Measurements from ENCODE around the gene TAF1B.

TAF1B gene

GRCh38 chr2:9961013-9961412 lies 117.7 kb downstream of the TAF1B start:
- no peak overlapping the region for H3K4me3 Mint-ChIP-seq
- DNase-seq = no peak

GRCh38 chr2:9964334-9964980 lies 121.2 kb downstream of the TAF1B start:
- H3K27ac Mint-ChIP-seq = no peak overlapping the region
- no peaks in the 10 kb centered on the region for H3K36me3 Mint-ChIP-seq (ENCODE audit: low read depth)

More at GRCh38 chr2:9961013-9961412, 117.7 kb downstream of the TAF1B start:
- Mint-ChIP-seq H3K36me3 (ENCODE audit: low read depth) (no peaks in the 10 kb centered on the region), H3K27me3 (peaks cover 8% of the 10 kb centered on the region), H3K4me1 (ENCODE audit: low read depth) (peaks cover 13% of the 10 kb centered on the region), H3K27ac (no peak overlapping the region), H3K9me3 (no peaks in the 10 kb centered on the region)

GRCh38 chr2:9965119-9965822 lies 122.0 kb downstream of the TAF1B start:
- Mint-ChIP-seq H3K9me3 (no peaks in the 10 kb centered on the region), H3K36me3 (ENCODE audit: low read depth) (no peaks in the 10 kb centered on the region), H3K27ac (no peak overlapping the region), H3K4me1 (ENCODE audit: low read depth) (peaks cover 15% of the 10 kb centered on the region), H3K4me3 (no peak overlapping the region), H3K27me3 (no peaks in the 10 kb centered on the region)
- DNase-seq = no peak

More at GRCh38 chr2:9964334-9964980, 121.2 kb downstream of the TAF1B start:
- H3K27me3 Mint-ChIP-seq = no peaks in the 10 kb centered on the region
- no peak for DNase-seq
- H3K9me3 Mint-ChIP-seq = no peaks in the 10 kb centered on the region
- H3K4me1 Mint-ChIP-seq (ENCODE audit: low read depth) = peaks cover 15% of the 10 kb centered on the region
- H3K4me3 Mint-ChIP-seq = no peak overlapping the region

- Mint-ChIP-seq H3K4me3 (no peak overlapping the region), H3K9me3 (no peaks in the 10 kb centered on the region), H3K36me3 (ENCODE audit: low read depth) (no peaks in the 10 kb centered on the region), H3K4me1 (ENCODE audit: low read depth) (peaks cover 15% of the 10 kb centered on the region), H3K27ac (no peak overlapping the region), H3K27me3 (no peaks in the 10 kb centered on the region)
- DNase-seq = no peak
These were observed 123.3 kb downstream of the TAF1B start for GRCh38 chr2:9966491-9967022.

GRCh38 chr2:9967053-9967775 lies 123.9 kb downstream of the TAF1B start:
- H3K27me3 Mint-ChIP-seq = no peaks in the 10 kb centered on the region
- no peaks in the 10 kb centered on the region for H3K36me3 Mint-ChIP-seq (ENCODE audit: low read depth)
- no peak overlapping the region for H3K4me3 Mint-ChIP-seq
- peaks cover 15% of the 10 kb centered on the region for H3K4me1 Mint-ChIP-seq (ENCODE audit: low read depth)
- no peaks in the 10 kb centered on the region for H3K9me3 Mint-ChIP-seq
- no peak overlapping the region for H3K27ac Mint-ChIP-seq
- DNase-seq = no peak

GRCh38 chr2:9968553-9969497 lies 125.6 kb downstream of the TAF1B start:
- Mint-ChIP-seq H3K4me3 (no peak overlapping the region), H3K9me3 (no peaks in the 10 kb centered on the region), H3K4me1 (ENCODE audit: low read depth) (peaks cover 26% of the 10 kb centered on the region), H3K27me3 (no peaks in the 10 kb centered on the region), H3K27ac (no peak overlapping the region), H3K36me3 (ENCODE audit: low read depth) (no peaks in the 10 kb centered on the region)
- no peak for DNase-seq

- DNase-seq = no peak
- no peaks in the 10 kb centered on the region for H3K27me3 Mint-ChIP-seq
- peaks cover 33% of the 10 kb centered on the region for H3K4me1 Mint-ChIP-seq (ENCODE audit: low read depth)
- H3K27ac Mint-ChIP-seq = no peak overlapping the region
- H3K4me3 Mint-ChIP-seq = no peak overlapping the region
- no peaks in the 10 kb centered on the region for H3K9me3 Mint-ChIP-seq
- no peaks in the 10 kb centered on the region for H3K36me3 Mint-ChIP-seq (ENCODE audit: low read depth)
These were observed 127.1 kb downstream of the TAF1B start for GRCh38 chr2:9970200-9971044.

GRCh38 chr2:9971105-9971818 lies 128.0 kb downstream of the TAF1B start:
- no peak overlapping the region for H3K4me3 Mint-ChIP-seq
- H3K9me3 Mint-ChIP-seq = no peaks in the 10 kb centered on the region
- H3K27ac Mint-ChIP-seq = no peak overlapping the region
- peaks cover 36% of the 10 kb centered on the region for H3K4me1 Mint-ChIP-seq (ENCODE audit: low read depth)
- no peaks in the 10 kb centered on the region for H3K27me3 Mint-ChIP-seq
- DNase-seq = no peak
- H3K36me3 Mint-ChIP-seq (ENCODE audit: low read depth) = no peaks in the 10 kb centered on the region

- Mint-ChIP-seq H3K4me3 (no peak overlapping the region), H3K4me1 (ENCODE audit: low read depth) (peaks cover 41% of the 10 kb centered on the region), H3K9me3 (no peaks in the 10 kb centered on the region), H3K36me3 (ENCODE audit: low read depth) (no peaks in the 10 kb centered on the region), H3K27me3 (no peaks in the 10 kb centered on the region), H3K27ac (no peak overlapping the region)
- no peak for DNase-seq
These were observed 128.6 kb downstream of the TAF1B start for GRCh38 chr2:9971890-9972289.

- H3K36me3 Mint-ChIP-seq (ENCODE audit: low read depth) = no peaks in the 10 kb centered on the region
- peaks cover 45% of the 10 kb centered on the region for H3K4me1 Mint-ChIP-seq (ENCODE audit: low read depth)
- DNase-seq = no peak
- peaks cover 2% of the 10 kb centered on the region for H3K9me3 Mint-ChIP-seq
- H3K27ac Mint-ChIP-seq = peak overlapping the region; percentile 69
- no peak overlapping the region for H3K4me3 Mint-ChIP-seq
- H3K27me3 Mint-ChIP-seq = no peaks in the 10 kb centered on the region
These were observed 129.6 kb downstream of the TAF1B start for GRCh38 chr2:9972621-9973479.

GRCh38 chr2:9973690-9974089 lies 130.4 kb downstream of the TAF1B start:
- Mint-ChIP-seq H3K4me1 (ENCODE audit: low read depth) (peaks cover 51% of the 10 kb centered on the region), H3K27ac (no peak overlapping the region), H3K27me3 (peaks cover 8% of the 10 kb centered on the region), H3K4me3 (no peak overlapping the region), H3K36me3 (ENCODE audit: low read depth) (no peaks in the 10 kb centered on the region), H3K9me3 (peaks cover 2% of the 10 kb centered on the region)
- DNase-seq = no peak

- Mint-ChIP-seq H3K36me3 (ENCODE audit: low read depth) (no peaks in the 10 kb centered on the region), H3K9me3 (peaks cover 2% of the 10 kb centered on the region), H3K27me3 (peaks cover 8% of the 10 kb centered on the region), H3K4me3 (no peak overlapping the region), H3K4me1 (ENCODE audit: low read depth) (peaks cover 53% of the 10 kb centered on the region), H3K27ac (no peak overlapping the region)
- no peak for DNase-seq
These were observed 131.1 kb downstream of the TAF1B start for GRCh38 chr2:9974343-9974742.
